Thyroid gland (tissue), 4 donors: ENCODE results near the gene CFAP410.

Experiments used
- CTCF ChIP-seq, 6 experiments: fragments of 200-600 bp in 3 of 6; fragments of 450-650 bp in 3 of 6; sonication (generic) in 3 of 6; IDR thresholded peaks; one replicate each; pipeline ENCODE4 v1.5.1; 2016 to 2019; ENCODE audit warnings: antibody characterized with exemption in 6 of 6, mild to moderate bottlenecking in 2 of 6, inconsistent platforms in 1 of 6, moderate library complexity in 1 of 6
- POLR2A ChIP-seq, 2 donors: fragments of 450-650 bp; IDR thresholded peaks; one replicate each; pipeline ENCODE4 v1.6.1; 2017; ENCODE audit warnings: antibody characterized with exemption in 2 of 2, mild to moderate bottlenecking in 2 of 2, moderate library complexity in 1 of 2

- TF ChIP-seq CTCF (IDR thresholded peaks at IDR 0.05): no peak
- TF ChIP-seq POLR2A (IDR thresholded peaks at IDR 0.05): no peak
These were observed 9.7 kb upstream of the CFAP410 start for GRCh38 chr21:44348861-44349260.
